ENCODE results near the gene SPATA12. TPM values are rescaled to one million over a fixed set of nuclear protein-coding genes. Genes with fewer than 3 reads are reported as not detected.

The SPATA12 gene, protein sequence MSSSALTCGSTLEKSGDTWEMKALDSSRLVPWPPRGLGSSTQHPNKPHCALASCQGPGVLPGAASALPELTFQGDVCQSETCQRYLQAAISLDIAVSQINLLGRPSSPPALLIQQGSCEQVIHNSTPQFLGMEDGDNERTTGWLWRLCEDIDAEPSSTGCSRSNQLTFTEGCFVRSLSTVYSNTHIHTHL
- total RNA-seq (2022; extraction: Qiagen RNA extraction) = 0.26 to 0.38 TPM (median 0.32 TPM) in 5 replicates

DNA sequence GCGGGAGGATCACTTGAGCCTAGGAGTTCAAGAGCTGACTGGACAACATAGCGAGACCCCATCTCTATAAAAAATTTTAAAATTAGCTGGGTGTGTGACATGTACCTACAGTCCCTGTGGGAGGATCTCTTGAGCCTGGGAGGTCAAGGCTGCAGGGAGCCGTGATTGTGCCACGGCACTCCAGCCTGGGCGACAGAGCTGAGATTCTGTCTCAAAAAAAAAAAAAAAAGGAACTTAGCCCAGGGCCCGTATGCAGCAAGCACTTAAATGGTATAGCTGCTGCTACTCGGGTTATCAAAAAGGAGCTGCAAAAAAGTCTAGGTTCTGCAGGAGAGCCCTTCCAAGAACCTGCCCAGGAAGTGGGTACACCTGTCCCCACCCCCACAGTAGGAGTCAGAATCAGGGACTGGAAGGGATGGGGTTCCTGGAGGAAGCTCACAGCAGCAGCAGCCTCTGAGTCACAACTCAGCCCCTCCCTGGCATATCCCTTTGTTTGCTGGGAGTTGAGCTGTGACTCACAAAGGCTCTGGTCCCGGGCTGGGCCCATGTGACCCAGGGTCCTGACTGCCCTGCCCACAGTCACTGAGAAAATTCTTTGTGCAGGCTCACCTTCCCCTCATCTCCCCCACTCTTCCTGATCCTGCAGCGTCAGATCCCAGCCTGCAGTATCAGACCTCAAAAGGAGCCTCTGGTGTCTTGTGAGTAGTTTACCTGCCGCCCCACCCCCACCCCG is at the start of gene SPATA12:
TSS of gene SPATA12 (plus strand) at position 576 of the 733 bp plus-strand sequence. CDS start 13,031 bp downstream, outside the sequence.

Other genes with a start within 250 kb of the SPATA12 start
- gene IL17RD, start 104.7 kb downstream of the SPATA12 start, total RNA-seq (2022; extraction: Qiagen RNA extraction) = 0.62 to 1.3 TPM (median 1.2 TPM) in 5 replicates
- gene HESX1, start 139.3 kb downstream of the SPATA12 start, total RNA-seq (2022; extraction: Qiagen RNA extraction) = 0.13 to 0.62 TPM (median 0.19 TPM) in 4 of 5 replicates, not detected in the other
- gene APPL1, start 167.1 kb downstream of the SPATA12 start, total RNA-seq (2022; extraction: Qiagen RNA extraction) = 12.7 to 23.6 TPM (median 20.8 TPM) in 5 replicates
- gene ASB14, start 232.0 kb downstream of the SPATA12 start, total RNA-seq (2022; extraction: Qiagen RNA extraction) = not detected in 5 replicates

Measured in A549 treated with dexamethasone at 1 μM for 4 hours (cell line).